HCT116 (cell line): Measurements from ENCODE around the gene MTG2. TPM values are rescaled to one million over a fixed set of nuclear protein-coding genes. Genes with fewer than 3 reads are reported as not detected.
A peak's percentile ranks its signal among the peaks of the same experiment; 100 is the strongest.

Experiments
- ATAC-seq: fragments of 200-7000 bp; cut with Tn5 transposase; 2 replicates; pipeline ENCODE4 v1.9.1; 2020; ENCODE audit warnings: mild to moderate bottlenecking, moderate library complexity
- BruUV-seq: library from RNA; stranded (reverse); fragments of 400-500 nt; replicated peaks from 2 replicates; lab custom pipeline; 2021; lab: Mats Ljungman, UMichigan
- CTCF ChIA-PET: fragments of 300-600 bp; sonication (Branson Sonifier 250); formaldehyde crosslinking; loops from one replicate; lab custom pipeline; 2021; ENCODE audit warnings: antibody characterized with exemption; lab: Charles Lee
- POLR2A ChIA-PET: fragments of 300-600, 350-600 bp; sonication (Branson Sonifier 250); formaldehyde crosslinking; loops from one replicate; lab custom pipeline; 2021; ENCODE audit warnings: antibody characterized with exemption; lab: Charles Lee
- RAD21 ChIA-PET, 2 experiments: fragments of 300-600 bp; sonication (Branson Sonifier 250); formaldehyde crosslinking; loops; one replicate each; lab custom pipeline; 2023; ENCODE audit warnings: low total read pairs in 2 of 2; ENCODE audit not compliant: uncharacterized antibody in 2 of 2, unreplicated experiment in 2 of 2, low non-redundant PET in 1 of 2; lab: Charles Lee
- DNase-seq: peaks from one replicate; pipeline ENCODE4 v3.0.0-alpha.2; 2010; ENCODE audit warnings: low read depth, low spot score
- H2AFZ ChIP-seq: fragments of 200-600 bp; shearing (Covaris generic), sonication (generic); 2 replicates; pipeline ENCODE4 v1.6.1; 2017; ENCODE audit warnings: low read depth, mixed run types, mixed read lengths, antibody characterized with exemption, low read length; ENCODE audit not compliant: poor library complexity, severe bottlenecking
- H3K27ac ChIP-seq: 2 replicates; pipeline ENCODE4 v1.5.1; 2012; ENCODE audit warnings: low read depth, low read length
- H3K27me3 ChIP-seq: fragments of 200-600 bp; sonication (generic); 2 replicates; pipeline ENCODE4 v1.6.1; 2016; ENCODE audit warnings: mixed run types, low read length, mixed read lengths; ENCODE audit not compliant: insufficient read depth
- H3K36me3 ChIP-seq, 2 experiments: fragments of 200-500 bp in 1 of 2; fragments of 200-600 bp in 1 of 2; sonication (Bioruptor generic) in 1 of 2; sonication (generic) in 1 of 2; 2 replicates each; pipeline versions ENCODE4 v1.5.1 to v1.6.1; 2014 to 2016; ENCODE audit warnings: low read length in 2 of 2, inconsistent platforms in 1 of 2, mixed read lengths in 1 of 2, mixed run types in 1 of 2; ENCODE audit not compliant: insufficient read depth in 2 of 2, control insufficient read depth in 1 of 2
- H3K4me1 ChIP-seq, 2 experiments: fragments of 200-600 bp in 1 of 2; sonication (generic) in 1 of 2; 2 replicates each; pipeline versions ENCODE4 v1.5.1 to v1.6.1; 2012 to 2017; ENCODE audit warnings: low read length in 2 of 2, inconsistent platforms in 1 of 2, mild to moderate bottlenecking in 1 of 2, mixed read lengths in 1 of 2, mixed run types in 1 of 2, moderate library complexity in 1 of 2; ENCODE audit not compliant: insufficient read depth in 2 of 2, control insufficient read depth in 1 of 2
- H3K4me2 ChIP-seq: fragments of 200-600 bp; sonication (generic); 2 replicates; pipeline ENCODE4 v1.6.1; 2017; ENCODE audit warnings: mixed run types, low read length, mixed read lengths
- H3K4me3 ChIP-seq, 2 experiments: fragments of 200-600 bp in 1 of 2; sonication (generic) in 1 of 2; replicated peaks in 1 of 2; 2 replicates each; pipeline ENCODE4 v1.5.1; 2011 to 2016; ENCODE audit warnings: low read length in 2 of 2, control low read depth in 1 of 2, low read depth in 1 of 2, mild to moderate bottlenecking in 1 of 2, mixed read lengths in 1 of 2, mixed run types in 1 of 2
- H3K79me2 ChIP-seq: fragments of 200-600 bp; sonication (generic); 2 replicates; pipeline ENCODE4 v1.6.1; 2017; ENCODE audit warnings: mild to moderate bottlenecking, mixed run types, low read length, moderate library complexity, mixed read lengths; ENCODE audit not compliant: insufficient read depth
- H3K9ac ChIP-seq: fragments of 200-600 bp; sonication (generic); 2 replicates; pipeline ENCODE4 v1.6.1; 2016; ENCODE audit warnings: low read length, mixed read lengths
- H3K9me2 ChIP-seq: fragments of 200-600 bp; sonication (generic), shearing (Covaris generic); 2 replicates; pipeline ENCODE4 v1.6.1; 2017; ENCODE audit warnings: mixed run types, mild to moderate bottlenecking, moderate library complexity; ENCODE audit not compliant: insufficient read depth
- H3K9me3 ChIP-seq, 2 experiments: fragments of 200-500 bp in 1 of 2; fragments of 200-600 bp in 1 of 2; sonication (Bioruptor generic) in 1 of 2; sonication (generic) in 1 of 2; 2 replicates each; pipeline ENCODE4 v1.6.1; 2014 to 2017; ENCODE audit warnings: low read length in 2 of 2, mixed read lengths in 2 of 2, inconsistent platforms in 1 of 2, low read depth in 1 of 2, mild to moderate bottlenecking in 1 of 2, mixed run types in 1 of 2, moderate library complexity in 1 of 2; ENCODE audit not compliant: control insufficient read depth in 1 of 2, insufficient read depth in 1 of 2
- H4K20me1 ChIP-seq: fragments of 200-600 bp; sonication (generic), shearing (Covaris generic); 2 replicates; pipeline ENCODE4 v1.6.1; 2017; ENCODE audit warnings: mixed run types, mild to moderate bottlenecking, moderate library complexity; ENCODE audit not compliant: insufficient read depth
- EGR1 ChIP-seq: IDR thresholded peaks from 2 replicates; pipeline ENCODE4 v1.6.1; 2012; ENCODE audit warnings: low read depth
- JUND ChIP-seq: IDR thresholded peaks from 2 replicates; pipeline ENCODE4 v1.6.1; 2012
- MAX ChIP-seq: IDR thresholded peaks from 2 replicates; pipeline ENCODE4 v1.6.1; 2012
- POLR2AphosphoS5 ChIP-seq: IDR thresholded peaks from 2 replicates; pipeline ENCODE4 v1.6.1; 2011; ENCODE audit warnings: mild to moderate bottlenecking, low read depth, low read length, moderate library complexity
- TCF7L2 ChIP-seq: IDR thresholded peaks from 2 replicates; pipeline ENCODE4 v1.7.0; 2011; ENCODE audit warnings: borderline replicate concordance, inconsistent platforms; ENCODE audit not compliant: insufficient read depth, insufficient read length; ENCODE audit errors: extremely low read depth
- intact Hi-C: fragments of 100-400 bp; cut with micrococcal nuclease; formaldehyde crosslinking; loops from 2 replicates; pipeline ENCODE4 v1.10.0; 2022
- total RNA-seq: library from RNA; stranded (reverse); gene quantifications from one replicate; pipeline ENCODE4 v1.2.1, GENCODE V29; 2021; ENCODE audit not compliant: unreplicated experiment

The MTG2 gene
- total RNA-seq, 1 experiment from 2014 or later = 43.3 TPM

DNA sequence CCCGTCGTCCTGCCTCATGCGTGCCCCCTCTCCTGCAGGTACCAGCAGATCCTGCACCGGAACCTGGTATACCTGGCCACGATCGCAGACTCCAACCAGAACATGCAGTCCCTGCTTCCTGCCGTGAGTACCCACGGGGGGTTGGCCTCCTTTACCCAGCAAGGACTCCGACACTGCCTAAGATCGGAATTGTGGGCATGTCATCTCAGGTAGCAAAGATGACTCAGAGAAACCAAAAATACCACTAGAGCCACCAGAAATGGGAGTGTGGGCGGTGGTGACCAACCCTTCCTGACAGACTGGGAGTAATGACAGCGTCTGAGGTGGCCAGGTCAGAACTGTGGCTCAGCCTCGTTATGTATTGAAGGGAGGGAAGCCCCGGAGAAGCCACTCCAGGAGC is 23.0 kb upstream of the MTG2 start (continued):
- no peak for TF ChIP-seq TCF7L2
- TF ChIP-seq POLR2AphosphoS5 = peak; percentile 47
- TF ChIP-seq, all 23 proteins: peak for 8

- H2AFZ ChIP-seq = no peak overlapping the region
- peaks cover 59% of the 10 kb centered on the region for H3K79me2 ChIP-seq
- intact Hi-C loops = loop anchor here (2.0 kb wide), 1 partner anchor 23 kb away; the partner anchor contains the start of gene MTG2
- ChIA-PET CTCF (no interaction called here), RAD21 (no interaction called here), POLR2A (no interaction called here)
- peak overlapping the region; percentile 50 for H3K9ac ChIP-seq
- no peaks in the 10 kb centered on the region for H3K9me3 ChIP-seq
- no peaks in the 10 kb centered on the region for H3K9me2 ChIP-seq
- BruUV-seq = no TSS peak
- no peak for ATAC-seq
- peaks cover 48 to 66% of the 10 kb centered on the region in 2 experiments for H3K4me1 ChIP-seq
- no peak for TF ChIP-seq POLR2AphosphoS5
- TF ChIP-seq TCF7L2 = no peak
- TF ChIP-seq JUND = no peak
- TF ChIP-seq MAX = no peak
- peaks cover 17 to 18% of the 10 kb centered on the region in 2 experiments; a peak in 3 of 4 replicates for H3K36me3 ChIP-seq
- no peak overlapping the region; the same call in 1 of the 2 replicates for H3K27ac ChIP-seq
- no peaks in the 10 kb centered on the region for H3K27me3 ChIP-seq
- peaks cover 3% of the 10 kb centered on the region; the same call in 1 of the 2 replicates for H4K20me1 ChIP-seq
- DNase-seq = no peak
- H3K4me3 ChIP-seq = no peak overlapping the region
- H3K4me2 ChIP-seq = peak overlapping the region; percentile 85
These were observed 22.6 kb upstream of the MTG2 start for GRCh38 chr20:62160253-62160652.

- ATAC-seq = no peak
- no peak overlapping the region for H2AFZ ChIP-seq
- peaks cover 3% of the 10 kb centered on the region; the same call in 1 of the 2 replicates for H4K20me1 ChIP-seq
- RAD21 ChIA-PET = no interaction called here
- peak overlapping the region; percentile 55 for H3K27ac ChIP-seq
- no peaks in the 10 kb centered on the region for H3K27me3 ChIP-seq
- no peaks in the 10 kb centered on the region for H3K9me3 ChIP-seq
- peak overlapping the region; percentile 50 for H3K9ac ChIP-seq
- intact Hi-C loops = loop anchor here (2.0 kb wide), 1 partner anchor 22 kb away; the partner anchor contains the start of gene MTG2
- CTCF ChIA-PET = no interaction called here
- peak overlapping the region; percentile 85 for H3K4me2 ChIP-seq
- no TSS peak for BruUV-seq
- H3K4me3 ChIP-seq = peak overlapping the region; percentile 22 to 34
- H3K79me2 ChIP-seq = peaks cover 52% of the 10 kb centered on the region
- peaks cover 17 to 20% of the 10 kb centered on the region in 2 experiments; a peak in 3 of 4 replicates for H3K36me3 ChIP-seq
- TF ChIP-seq EGR1 (no peak), TCF7L2 (no peak)
- no peaks in the 10 kb centered on the region for H3K9me2 ChIP-seq
- H3K4me1 ChIP-seq = peaks cover 42 to 60% of the 10 kb centered on the region in 2 experiments
- POLR2A ChIA-PET = no interaction called here
- DNase-seq = no peak
These were observed 22.0 kb upstream of the MTG2 start for GRCh38 chr20:62160876-62161275.
